Stimulated activated naive CD4-positive, alpha-beta T cell (primary cell): ENCODE data around the gene BAIAP2L1.

ENCODE experiments used
- DNase-seq, 6 experiments: peaks; one replicate each; lab custom pipeline; 2025; lab: John Stamatoyannopoulos, UW

Gene BAIAP2L1

GRCh38 chr7:98293265-98293664 lies 107.6 kb downstream of the BAIAP2L1 start:
- no peak for DNase-seq

- DNase-seq: no peak
These were observed 109.2 kb downstream of the BAIAP2L1 start for GRCh38 chr7:98291717-98292116.

GRCh38 chr7:98289333-98289875 lies 111.5 kb downstream of the BAIAP2L1 start:
- no peak for DNase-seq

GRCh38 chr7:98288064-98288823 lies 112.6 kb downstream of the BAIAP2L1 start:
- no peak for DNase-seq

GRCh38 chr7:98287486-98287959 lies 113.4 kb downstream of the BAIAP2L1 start:
- DNase-seq: no peak

- DNase-seq: no peak
These were observed 114.0 kb downstream of the BAIAP2L1 start for GRCh38 chr7:98286701-98287485.

GRCh38 chr7:98286093-98286539 lies 114.8 kb downstream of the BAIAP2L1 start:
- DNase-seq: no peak

GRCh38 chr7:98285157-98286092 lies 115.5 kb downstream of the BAIAP2L1 start:
- peak in 1 of 6 experiments; percentile 4 for DNase-seq

- no peak for DNase-seq
These were observed 116.4 kb downstream of the BAIAP2L1 start for GRCh38 chr7:98284335-98285036.

GRCh38 chr7:98283887-98284222 lies 117.0 kb downstream of the BAIAP2L1 start:
- no peak for DNase-seq

GRCh38 chr7:98283127-98283886 lies 117.6 kb downstream of the BAIAP2L1 start:
- DNase-seq: peak in 1 of 6 experiments; percentile 8

GRCh38 chr7:98282703-98283102 lies 118.2 kb downstream of the BAIAP2L1 start:
- DNase-seq: no peak

- DNase-seq: peak in 4 of 6 experiments; percentile 52 to 72 (median 56)
These were observed 118.9 kb downstream of the BAIAP2L1 start for GRCh38 chr7:98281757-98282606.

- peak; percentile 76 to 94 (median 91) for DNase-seq
These were observed 119.8 kb downstream of the BAIAP2L1 start, which contains the start of gene BRI3 for GRCh38 chr7:98280791-98281756. Gene BRI3 (plus strand): TSS chr7:98281686. CDS start chr7:98281796, 110 bp downstream.

- DNase-seq: no peak
These were observed 120.6 kb downstream of the BAIAP2L1 start for GRCh38 chr7:98280296-98280695.

GRCh38 chr7:98278936-98279335 lies 122.0 kb downstream of the BAIAP2L1 start:
- DNase-seq: no peak

- no peak for DNase-seq
These were observed 122.5 kb downstream of the BAIAP2L1 start for GRCh38 chr7:98278408-98278807.

- no peak for DNase-seq
These were observed 124.6 kb downstream of the BAIAP2L1 start for GRCh38 chr7:98276241-98276761.
